AG04450 (cell line): Measurements from ENCODE around the gene HEPN1. TPM values are rescaled to one million over a fixed set of nuclear protein-coding genes. Genes with fewer than 3 reads are reported as not detected.

Experiments
- CTCF ChIA-PET: fragments of 300-600, 350-600 bp; formaldehyde crosslinking; extraction: SDS; loops from one replicate; lab custom pipeline; 2022; ENCODE audit warnings: antibody characterized with exemption, inconsistent platforms; lab: Charles Lee
- POLR2A ChIA-PET: fragments of 350-600 bp; formaldehyde crosslinking; extraction: SDS; loops from one replicate; lab custom pipeline; 2021; ENCODE audit warnings: antibody characterized with exemption, inconsistent platforms; lab: Yijun Ruan, JAX
- DNase-seq: peaks from one replicate; pipeline ENCODE4 v3.0.0-alpha.2; 2011; ENCODE audit warnings: low read depth, low spot score
- H3K27ac ChIP-seq: one replicate; pipeline ENCODE4 v1.5.1; 2012; ENCODE audit warnings: low read depth, low read length, control low read depth
- H3K27me3 ChIP-seq: one replicate; pipeline ENCODE4 v1.6.0; 2012; ENCODE audit warnings: low read length; ENCODE audit not compliant: control insufficient read depth, insufficient read depth
- H3K4me3 ChIP-seq: 2 replicates; pipeline ENCODE4 v1.5.1; 2011; ENCODE audit warnings: mild to moderate bottlenecking, low read depth, low read length, control low read depth
- H3K9me3 ChIP-seq: 2 replicates; pipeline ENCODE4 v1.5.1; 2012; ENCODE audit warnings: low read length; ENCODE audit not compliant: control insufficient read depth, insufficient read depth
- polyA plus RNA-seq: library from polyadenylated mRNA; depleted of rRNA; stranded (reverse); fragments of >200 nt; gene quantifications from 2 replicates; pipeline ENCODE4 v1.2.3, GENCODE V29; 2011
- TF ChIP-seq, protein P1 (sequence below): IDR thresholded peaks from 2 replicates; pipeline ENCODE4 v1.5.1; 2011; ENCODE audit warnings: low read depth, low read length, control low read depth, inconsistent platforms

HEPN1 gene
- polyA plus RNA-seq, 1 experiment: not detected

DNA sequence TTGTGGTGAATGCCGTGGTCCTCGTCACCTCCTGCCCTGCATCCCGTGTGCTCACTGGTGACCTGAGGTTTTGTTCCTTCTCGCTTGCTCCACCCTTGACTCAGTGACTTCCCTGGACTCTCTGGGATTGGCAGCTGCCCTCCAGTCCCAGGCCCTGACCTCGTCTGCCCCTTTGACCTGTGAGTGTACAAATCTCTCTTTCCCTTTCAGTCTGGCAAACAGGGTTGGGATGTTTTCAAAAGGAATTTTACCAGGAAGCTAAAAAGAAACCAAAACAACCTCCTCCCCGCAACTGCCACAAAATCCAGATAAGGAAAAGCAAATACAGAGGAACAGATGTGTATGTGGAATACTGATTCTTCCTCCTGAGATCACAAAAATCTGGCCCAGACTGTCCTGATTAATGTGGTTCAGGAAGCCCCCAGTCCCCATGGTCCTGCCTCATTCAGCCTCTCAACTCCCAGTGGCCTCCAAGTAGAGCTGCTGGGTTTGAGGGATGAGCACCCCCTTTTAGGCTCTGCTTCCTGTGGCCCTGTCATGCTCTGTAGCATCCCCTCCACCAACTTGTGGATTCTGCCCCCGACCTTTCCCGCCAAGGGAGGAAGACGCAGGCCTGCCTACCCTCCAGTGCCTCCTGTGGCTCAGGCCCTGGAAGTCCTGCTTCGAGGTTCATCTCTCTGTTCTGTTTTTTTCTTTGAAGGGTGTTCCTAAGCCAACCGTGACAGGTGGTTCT, 36.5 kb upstream of the HEPN1 start:
- POLR2A ChIA-PET: interaction anchor here (0.9 kb wide), 1 partner anchor 16 kb away, joined by 4 read pairs; the partner anchor contains the start of gene ROBO4
- H3K27ac ChIP-seq: no peak overlapping the region
- peaks cover 3% of the 10 kb centered on the region; the same call in 1 of the 2 replicates for H3K9me3 ChIP-seq
- CTCF ChIA-PET: interaction anchor here (0.7 to 1.5 kb wide), 4 partner anchors 15 to 17 kb away, joined by 3 to 5 read pairs (median 3); partner anchors contain the start of genes ROBO3 and ROBO4
- no peaks in the 10 kb centered on the region for H3K27me3 ChIP-seq
- H3K4me3 ChIP-seq: no peak overlapping the region
- TF ChIP-seq, protein P1, sequence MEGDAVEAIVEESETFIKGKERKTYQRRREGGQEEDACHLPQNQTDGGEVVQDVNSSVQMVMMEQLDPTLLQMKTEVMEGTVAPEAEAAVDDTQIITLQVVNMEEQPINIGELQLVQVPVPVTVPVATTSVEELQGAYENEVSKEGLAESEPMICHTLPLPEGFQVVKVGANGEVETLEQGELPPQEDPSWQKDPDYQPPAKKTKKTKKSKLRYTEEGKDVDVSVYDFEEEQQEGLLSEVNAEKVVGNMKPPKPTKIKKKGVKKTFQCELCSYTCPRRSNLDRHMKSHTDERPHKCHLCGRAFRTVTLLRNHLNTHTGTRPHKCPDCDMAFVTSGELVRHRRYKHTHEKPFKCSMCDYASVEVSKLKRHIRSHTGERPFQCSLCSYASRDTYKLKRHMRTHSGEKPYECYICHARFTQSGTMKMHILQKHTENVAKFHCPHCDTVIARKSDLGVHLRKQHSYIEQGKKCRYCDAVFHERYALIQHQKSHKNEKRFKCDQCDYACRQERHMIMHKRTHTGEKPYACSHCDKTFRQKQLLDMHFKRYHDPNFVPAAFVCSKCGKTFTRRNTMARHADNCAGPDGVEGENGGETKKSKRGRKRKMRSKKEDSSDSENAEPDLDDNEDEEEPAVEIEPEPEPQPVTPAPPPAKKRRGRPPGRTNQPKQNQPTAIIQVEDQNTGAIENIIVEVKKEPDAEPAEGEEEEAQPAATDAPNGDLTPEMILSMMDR: no peak
- no peak for DNase-seq

DNA sequence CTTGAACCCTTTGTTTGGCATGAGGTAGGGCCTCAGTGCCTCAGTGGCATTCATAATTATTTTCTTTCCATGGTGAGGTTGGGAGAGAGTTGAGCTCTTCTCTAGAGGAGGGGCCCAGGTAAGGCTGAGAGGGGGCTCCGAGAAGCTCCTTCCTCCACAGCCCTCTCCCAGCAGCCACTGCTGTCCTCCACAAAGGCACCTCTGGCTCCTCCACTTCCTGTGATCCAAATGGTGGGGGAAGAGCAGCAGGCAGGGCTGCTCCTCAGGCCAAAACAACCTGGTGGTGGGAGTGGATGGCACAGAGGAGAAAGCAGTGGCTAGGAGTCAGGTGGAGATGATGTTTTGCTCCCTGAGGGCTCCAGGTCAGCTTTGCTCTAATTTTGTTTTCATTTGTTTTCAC, 34.7 kb upstream of the HEPN1 start:
- Histone ChIP-seq H3K27me3 (no peaks in the 10 kb centered on the region), H3K9me3 (peaks cover 3% of the 10 kb centered on the region; the same call in 1 of the 2 replicates), H3K27ac (no peak overlapping the region), H3K4me3 (no peak overlapping the region)
- TF ChIP-seq, protein P1: no peak
- POLR2A ChIA-PET: no interaction called here
- CTCF ChIA-PET: interaction anchor here (0.6 to 0.8 kb wide), 2 partner anchors 8 to 48 kb away, joined by 3 read pairs; no protein-coding TSS in a partner anchor
- no peak for DNase-seq

DNA sequence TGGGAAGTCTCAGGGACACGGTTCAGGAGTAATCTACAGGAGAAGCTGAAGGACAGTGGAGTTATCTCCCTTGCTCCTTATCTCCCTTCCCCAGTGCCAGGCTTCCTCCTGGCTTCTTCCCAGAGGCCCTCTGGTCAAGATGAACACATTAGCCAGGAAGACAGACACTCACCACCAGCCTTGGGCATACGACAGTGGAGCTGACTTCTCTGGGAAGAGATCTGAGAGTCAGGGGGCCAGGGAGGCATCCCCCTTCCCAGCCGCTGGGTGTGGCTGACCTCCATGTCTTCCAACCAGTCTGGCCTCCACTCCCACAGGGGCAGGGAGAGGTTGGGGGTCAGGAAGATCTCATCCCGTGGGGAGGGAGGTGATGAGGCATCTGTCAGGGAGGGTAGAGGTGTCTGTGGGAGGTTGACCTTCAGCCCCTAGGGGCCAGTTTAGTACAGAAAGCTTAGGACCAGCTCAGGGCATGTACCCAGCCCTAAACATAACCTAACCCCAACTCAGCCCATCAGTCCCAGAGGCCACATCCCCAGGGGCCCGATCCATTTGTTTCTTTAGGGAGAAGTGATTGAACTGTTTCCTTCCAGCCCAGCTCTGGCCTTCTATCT, 34.1 kb upstream of the HEPN1 start:
- Histone ChIP-seq H3K4me3 (no peak overlapping the region), H3K27me3 (no peaks in the 10 kb centered on the region), H3K27ac (no peak overlapping the region), H3K9me3 (peaks cover 3% of the 10 kb centered on the region; the same call in 1 of the 2 replicates)
- DNase-seq: no peak
- ChIA-PET POLR2A (no interaction called here), CTCF (no interaction called here)
- TF ChIP-seq, protein P1: no peak

DNA sequence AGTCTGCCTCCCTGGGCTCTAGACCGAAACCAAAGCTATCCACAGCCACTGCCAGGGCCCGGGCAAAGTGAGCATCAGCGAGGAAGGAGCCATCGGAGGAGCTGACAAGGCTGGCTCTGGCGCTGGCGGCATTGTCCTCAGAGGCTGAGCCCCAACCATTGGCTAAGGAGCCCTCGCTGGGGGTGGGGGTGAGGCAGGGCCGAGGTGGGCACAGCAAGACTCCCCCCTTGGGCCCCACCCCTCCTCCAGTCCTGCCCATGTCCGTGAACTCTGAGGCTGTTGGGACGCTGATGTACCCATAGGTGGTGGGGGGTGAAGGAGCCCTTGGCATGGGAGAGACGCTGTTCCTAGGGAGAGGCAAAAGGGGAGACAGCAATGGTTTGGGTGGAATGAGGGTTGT, 32.6 kb upstream of the HEPN1 start:
- peaks cover 3% of the 10 kb centered on the region; the same call in 1 of the 2 replicates for H3K9me3 ChIP-seq
- TF ChIP-seq, protein P1: no peak
- POLR2A ChIA-PET: interaction anchor here (0.7 to 1.2 kb wide), 2 partner anchors 9 to 136 kb away, joined by 3 to 4 read pairs; no protein-coding TSS in a partner anchor
- H3K27me3 ChIP-seq: no peaks in the 10 kb centered on the region
- no peak overlapping the region for H3K4me3 ChIP-seq
- DNase-seq: no peak
- H3K27ac ChIP-seq: no peak overlapping the region
- CTCF ChIA-PET: interaction anchor here (1.6 kb wide), 1 partner anchor 10 kb away, joined by 10 read pairs; no protein-coding TSS in a partner anchor
